HG02970 (cell line): ENCODE data around the gene FCRL1.

Experiments used
- ATAC-seq: cut with Tn5 transposase; IDR thresholded peaks from one replicate; pipeline ENCODE4 v1.9.1; 2021; ENCODE audit warnings: mild to moderate bottlenecking, moderate library complexity, moderate number of reproducible peaks; ENCODE audit not compliant: unreplicated experiment, low FRiP score

FCRL1 gene

GRCh38 chr1:157806431-157807149, 13.3 kb downstream of the FCRL1 start:
- ATAC-seq, result peak; percentile 83

- no peak for ATAC-seq
Measured at GRCh38 chr1:157803851-157804250, 16.1 kb downstream of the FCRL1 start.

- ATAC-seq, result no peak
Measured at GRCh38 chr1:157799996-157800395, 19.9 kb downstream of the FCRL1 start.

- no peak for ATAC-seq
Measured at GRCh38 chr1:157798211-157798610, 21.7 kb downstream of the FCRL1 start.

GRCh38 chr1:157785248-157785647, 34.7 kb downstream of the FCRL1 start:
- no peak for ATAC-seq

GRCh38 chr1:157784801-157785200, 35.1 kb downstream of the FCRL1 start:
- no peak for ATAC-seq

GRCh38 chr1:157782931-157783330, 37.0 kb downstream of the FCRL1 start:
- no peak for ATAC-seq

GRCh38 chr1:157781048-157781447, 38.9 kb downstream of the FCRL1 start:
- ATAC-seq, result no peak

GRCh38 chr1:157776971-157777391, 42.9 kb downstream of the FCRL1 start, which contains the start of gene FCRL2:
FCRL2 (minus strand) TSS chr1:157777132; CDS start chr1:157777073, 59 bp downstream.
- no peak for ATAC-seq

GRCh38 chr1:157775101-157775870, 44.6 kb downstream of the FCRL1 start:
- no peak for ATAC-seq

- ATAC-seq, result no peak
Measured at GRCh38 chr1:157774412-157774811, 45.5 kb downstream of the FCRL1 start.

GRCh38 chr1:157773493-157774350, 46.2 kb downstream of the FCRL1 start:
- no peak for ATAC-seq

GRCh38 chr1:157771661-157772425, 48.1 kb downstream of the FCRL1 start:
- ATAC-seq, result no peak

GRCh38 chr1:157770442-157771043, 49.4 kb downstream of the FCRL1 start:
- no peak for ATAC-seq

GRCh38 chr1:157766792-157767191, 53.1 kb downstream of the FCRL1 start:
- ATAC-seq, result no peak

GRCh38 chr1:157758018-157758417, 61.9 kb downstream of the FCRL1 start:
- ATAC-seq, result no peak

- ATAC-seq, result no peak
Measured at GRCh38 chr1:157753611-157754010, 66.3 kb downstream of the FCRL1 start.

GRCh38 chr1:157751283-157751682, 68.6 kb downstream of the FCRL1 start:
- ATAC-seq, result no peak

- ATAC-seq, result no peak
Measured at GRCh38 chr1:157748262-157748817, 71.6 kb downstream of the FCRL1 start.
